HuH-7 (cell line): Measurements from ENCODE around the gene NCOA7.
"Not testable (repeated sequence)": the region's sequence is repeated elsewhere in the genome, so short reads cannot be mapped to it uniquely, and the experiment has no call there.

ENCODE experiments used
- DNase-seq: peaks from one replicate; pipeline ENCODE4 v3.0.0; 2011; ENCODE audit warnings: low spot score

Gene NCOA7

GRCh38 chr6:125792680-125793079 lies 1.9 kb downstream of the NCOA7 start:
- no peak for DNase-seq

GRCh38 chr6:125793280-125793679 lies 2.5 kb downstream of the NCOA7 start:
- no peak for DNase-seq

GRCh38 chr6:125793863-125794262 lies 3.1 kb downstream of the NCOA7 start:
- DNase-seq = no peak

- DNase-seq = no peak
Measured at GRCh38 chr6:125794342-125795137, 3.8 kb downstream of the NCOA7 start.

GRCh38 chr6:125795301-125795700 lies 4.5 kb downstream of the NCOA7 start:
- DNase-seq = no peak

GRCh38 chr6:125797120-125797885 lies 6.5 kb downstream of the NCOA7 start:
- DNase-seq = no peak

GRCh38 chr6:125797886-125798444 lies 7.2 kb downstream of the NCOA7 start:
- no peak for DNase-seq

GRCh38 chr6:125798734-125799508 lies 8.2 kb downstream of the NCOA7 start:
- no peak for DNase-seq

GRCh38 chr6:125802383-125802782 lies 11.6 kb downstream of the NCOA7 start:
- DNase-seq = no peak

- DNase-seq = no peak
Measured at GRCh38 chr6:125802943-125803377, 12.2 kb downstream of the NCOA7 start.

- DNase-seq = no peak
Measured at GRCh38 chr6:125804264-125804663, 13.5 kb downstream of the NCOA7 start.

- not testable (repeated sequence) for DNase-seq
Measured at GRCh38 chr6:125804866-125805425, 14.2 kb downstream of the NCOA7 start.

- DNase-seq = no peak
Measured at GRCh38 chr6:125806813-125807212, 16.1 kb downstream of the NCOA7 start.

GRCh38 chr6:125807293-125807692 lies 16.5 kb downstream of the NCOA7 start:
- no peak for DNase-seq

GRCh38 chr6:125808060-125808459 lies 17.3 kb downstream of the NCOA7 start:
- DNase-seq = no peak

- no peak for DNase-seq
Measured at GRCh38 chr6:125808591-125808990, 17.8 kb downstream of the NCOA7 start.

GRCh38 chr6:125809570-125810170 lies 18.9 kb downstream of the NCOA7 start:
- DNase-seq = no peak

GRCh38 chr6:125810445-125810844 lies 19.7 kb downstream of the NCOA7 start:
- DNase-seq = no peak

GRCh38 chr6:125811259-125811658 lies 20.5 kb downstream of the NCOA7 start:
- no peak for DNase-seq

GRCh38 chr6:125812394-125813292 lies 21.9 kb downstream of the NCOA7 start:
- no peak for DNase-seq
